GM12878 (cell line): Measurements from ENCODE around the gene CDC6. TPM values are rescaled to one million over a fixed set of nuclear protein-coding genes. Genes with fewer than 3 reads are reported as not detected.
A peak's percentile ranks its signal among the peaks of the same experiment; 100 is the strongest.
"Not testable (repeated sequence)": the region's sequence is repeated elsewhere in the genome, so short reads cannot be mapped to it uniquely, and the experiment has no call there.

Source experiments
- ATAC-seq: fragments of 200-7000 bp; cut with Tn5 transposase; 3 replicates; pipeline ENCODE4 v1.9.1; 2020; ENCODE audit warnings: mild to moderate bottlenecking, moderate library complexity
- BruUV-seq: library from RNA; stranded (reverse); fragments of 400-500 nt; replicated peaks from 2 replicates; lab custom pipeline; 2021; lab: Mats Ljungman, UMichigan
- CTCF ChIA-PET: fragments of 300-600 bp; sonication (Branson Sonifier 250); formaldehyde crosslinking; extraction: SDS; loops from one replicate; lab custom pipeline; 2021; ENCODE audit warnings: inconsistent platforms; lab: Yijun Ruan, JAX
- POLR2A ChIA-PET: fragments of 350-600 bp; formaldehyde crosslinking; extraction: SDS; loops from one replicate; lab custom pipeline; 2021; ENCODE audit warnings: inconsistent platforms; lab: Charles Lee
- RAD21 ChIA-PET: fragments of 300-600 bp; sonication (Branson Sonifier 250); formaldehyde crosslinking; loops from one replicate; lab custom pipeline; 2023; ENCODE audit warnings: antibody characterized with exemption; ENCODE audit not compliant: unreplicated experiment; lab: Charles Lee
- SMC1A ChIA-PET: fragments of 300-600 bp; sonication (Branson Sonifier 250); formaldehyde crosslinking; loops from one replicate; lab custom pipeline; 2023; ENCODE audit not compliant: unreplicated experiment, uncharacterized antibody; lab: Charles Lee
- DNase-seq: peaks from one replicate; pipeline ENCODE4 v3.0.0-alpha.2; 2011; ENCODE audit warnings: low read depth, low spot score
- FAIRE-seq: peaks from 3 replicates; lab custom pipeline; 2011; peaks lifted over from hg19 to GRCh38; lab: Jason Lieb, UNC
- H2AFZ ChIP-seq: 2 replicates; pipeline ENCODE4 v1.6.0; 2011; ENCODE audit warnings: low read depth, low read length, control low read depth; ENCODE audit not compliant: control insufficient read depth
- H3K27ac ChIP-seq: 2 replicates; pipeline ENCODE4 v1.5.1; 2011; ENCODE audit warnings: control low read depth; ENCODE audit not compliant: control insufficient read depth, insufficient read depth
- H3K27me3 ChIP-seq, 2 experiments: replicated peaks in 1 of 2; 2 replicates each; pipeline versions ENCODE4 v1.6.0 to v1.6.1; 2011; ENCODE audit warnings: low read length in 1 of 2; ENCODE audit not compliant: control insufficient read depth in 2 of 2, insufficient read depth in 2 of 2
- H3K36me3 ChIP-seq, 2 experiments: 2 replicates each; pipeline ENCODE4 v1.5.1; 2011; ENCODE audit warnings: low read length in 1 of 2; ENCODE audit not compliant: control insufficient read depth in 2 of 2, insufficient read depth in 2 of 2
- H3K4me1 ChIP-seq: 2 replicates; pipeline ENCODE4 v1.6.1; 2011; ENCODE audit warnings: mild to moderate bottlenecking, low read length, moderate library complexity, mixed read lengths; ENCODE audit not compliant: control insufficient read depth, insufficient read depth
- H3K4me2 ChIP-seq: 2 replicates; pipeline ENCODE4 v1.6.0; 2011; ENCODE audit warnings: control low read depth; ENCODE audit not compliant: control insufficient read depth, insufficient read depth
- H3K4me3 ChIP-seq: fragments of 200-600 bp; sonication (generic); 2 replicates; pipeline ENCODE4 v1.5.1; 2016
- H3K79me2 ChIP-seq: 2 replicates; pipeline ENCODE4 v1.6.0; 2011; ENCODE audit warnings: low read length; ENCODE audit not compliant: control insufficient read depth, insufficient read depth
- H3K9ac ChIP-seq: 2 replicates; pipeline ENCODE4 v1.8.0; 2011; ENCODE audit warnings: low read length, control low read depth, mixed read lengths; ENCODE audit not compliant: control insufficient read depth, insufficient read depth
- H3K9me3 ChIP-seq: replicated peaks from 3 replicates; pipeline ENCODE4 v1.5.1; 2011; ENCODE audit warnings: mild to moderate bottlenecking, low read length; ENCODE audit not compliant: control insufficient read depth, insufficient read depth
- H4K20me1 ChIP-seq: 2 replicates; pipeline ENCODE4 v1.6.0; 2011; ENCODE audit not compliant: control insufficient read depth, insufficient read depth
- ASH2L ChIP-seq: fragments of 300-600, 200-600 bp; sonication (generic); IDR thresholded peaks from 2 replicates; pipeline ENCODE4 v1.6.1; 2017; ENCODE audit warnings: low read depth, mild to moderate bottlenecking, borderline replicate concordance
- ATF7 ChIP-seq: fragments of 450-650 bp; IDR thresholded peaks from 2 replicates; pipeline ENCODE4 v1.6.1; 2016; ENCODE audit warnings: low read depth, mild to moderate bottlenecking
- CHD2 ChIP-seq: IDR thresholded peaks from 2 replicates; pipeline ENCODE4 v1.6.1; 2011; ENCODE audit warnings: low read depth, low read length, improper control_type of control experiment, borderline replicate concordance
- EED ChIP-seq: sonication (generic); IDR thresholded peaks from 2 replicates; pipeline ENCODE4 v1.6.1; 2016; ENCODE audit warnings: antibody characterized with exemption, low read depth
- RB1 ChIP-seq: fragments of 450-650 bp; formaldehyde crosslinking; IDR thresholded peaks from 2 replicates; pipeline ENCODE4 v1.6.1; 2017; ENCODE audit warnings: mild to moderate bottlenecking, borderline replicate concordance
- SREBF2 ChIP-seq: IDR thresholded peaks from 2 replicates; pipeline ENCODE4 v1.6.1; 2012; ENCODE audit warnings: mild to moderate bottlenecking, low read length
- WGBS: methylation state at CpG from one replicate; pipeline ENCODE4 v1.1.6; 2016; ENCODE audit warnings: low lambda C conversion rate; ENCODE audit not compliant: insufficient replicate concordance, insufficient coverage; ENCODE audit errors: missing lambda C conversion rate; 5-methylcytosine and 5-hydroxymethylcytosine counted together
- in situ Hi-C: fragments of 300-500 bp; cut with MboI; formaldehyde crosslinking; loops from 9 replicates; pipeline ENCODE4 v1.14.3; 2018; ENCODE audit warnings: mixed read lengths
- intact Hi-C: fragments of 100-400 bp; cut with micrococcal nuclease; formaldehyde crosslinking; loops from one replicate; pipeline ENCODE4 v1.14.2; 2022; ENCODE audit not compliant: unreplicated experiment
- polyA plus RNA-seq, 11 experiments: library from polyadenylated mRNA; depleted of rRNA in 4 of 11; unstranded in 6 of 11; stranded (reverse) in 5 of 11; fragments of >200 nt; fragmentation: Nextera tagmentation in 4 of 11; fragmentation: Illumina TruSeq in 1 of 11; extraction: Ambion mirVana in 4 of 11; extraction: Trizol in 1 of 11; gene quantifications; 1 replicate in 1 of 11; 2 replicates in 10 of 11; pipeline versions ENCODE4 v1.2.1 to v1.2.3, GENCODE V29; 2011 to 2016; ENCODE audit warnings: inconsistent platforms in 2 of 11, missing spikeins in 2 of 11, low read depth in 1 of 11
- total RNA-seq, 4 experiments: library from RNA; depleted of rRNA in 3 of 4; stranded (reverse); fragments of >200 nt in 3 of 4; fragmentation: Illumina TruSeq in 1 of 4; extraction: Trizol in 1 of 4; gene quantifications; 2 replicates each; pipeline versions ENCODE4 v1.2.1 to v1.2.3, GENCODE V29; 2013 to 2021
- TF ChIP-seq, protein P1 (sequence below): IDR thresholded peaks from 2 replicates; pipeline ENCODE4 v1.6.1; 2012; ENCODE audit warnings: low read depth, low read length, improper control_type of control experiment

CDC6 gene
- total and polyA plus RNA-seq, 10 of the 15 experiments (the other 5 are each of a cell fraction or from before 2014, with no cell fraction given): 13.3 to 60.9 (median 47.6) TPM

- H3K36me3 ChIP-seq: peaks cover 4 to 11% of the 10 kb centered on the region in 2 experiments
- TF ChIP-seq ASH2L: no peak
- TF ChIP-seq CHD2: no peak
- no peak for TF ChIP-seq ATF7
- TF ChIP-seq, protein P1, sequence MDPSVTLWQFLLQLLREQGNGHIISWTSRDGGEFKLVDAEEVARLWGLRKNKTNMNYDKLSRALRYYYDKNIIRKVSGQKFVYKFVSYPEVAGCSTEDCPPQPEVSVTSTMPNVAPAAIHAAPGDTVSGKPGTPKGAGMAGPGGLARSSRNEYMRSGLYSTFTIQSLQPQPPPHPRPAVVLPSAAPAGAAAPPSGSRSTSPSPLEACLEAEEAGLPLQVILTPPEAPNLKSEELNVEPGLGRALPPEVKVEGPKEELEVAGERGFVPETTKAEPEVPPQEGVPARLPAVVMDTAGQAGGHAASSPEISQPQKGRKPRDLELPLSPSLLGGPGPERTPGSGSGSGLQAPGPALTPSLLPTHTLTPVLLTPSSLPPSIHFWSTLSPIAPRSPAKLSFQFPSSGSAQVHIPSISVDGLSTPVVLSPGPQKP: no peak
- no peak for TF ChIP-seq EED
- no peak for TF ChIP-seq RB1
- TF ChIP-seq SREBF2: no peak
- no peaks in the 10 kb centered on the region for H3K27me3 ChIP-seq
- in situ Hi-C loops: loop anchor here (5.0 kb wide), 1 partner anchor 48 kb away; no protein-coding TSS in a partner anchor
- FAIRE-seq (no peak), ATAC-seq (no peak), DNase-seq (no peak)
- H3K9me3 ChIP-seq: no peaks in the 10 kb centered on the region
- H3K4me1 ChIP-seq: peaks cover 13% of the 10 kb centered on the region
- SMC1A ChIA-PET: interaction anchor here (0.8 to 11.2 kb wide), 19 partner anchors 9 to 229 kb away, joined by 3 to 172 read pairs (median 5); partner anchors contain the start of gene WIPF2
- POLR2A ChIA-PET: interaction anchor here (0.5 to 1.6 kb wide), 6 partner anchors 10 to 228 kb away, joined by 3 to 5 read pairs (median 4); no protein-coding TSS in a partner anchor
- CTCF ChIA-PET: interaction anchor here (0.6 to 10.6 kb wide), 30 partner anchors 8 to 1359 kb away, joined by 3 to 311 read pairs (median 5); partner anchors contain the start of genes CDC6, GJD3 and TOP2A
- RAD21 ChIA-PET: interaction anchor here (0.8 to 18.7 kb wide), 18 partner anchors 8 to 245 kb away, joined by 3 to 271 read pairs (median 6); partner anchors contain the start of gene TOP2A
- BruUV-seq: TSS peak; percentile 37
- WGBS: 99% methylated on average over 5 of the region's 5 CpGs
- no peak overlapping the region for H3K9ac ChIP-seq
- no peaks in the 10 kb centered on the region; the same call in 1 of the 2 replicates for H3K79me2 ChIP-seq
- no peak overlapping the region for H3K27ac ChIP-seq
- no peaks in the 10 kb centered on the region for H4K20me1 ChIP-seq
- intact Hi-C loops: loop anchor here (1.0 to 5.0 kb wide), 2 partner anchors 51 to 228 kb away; no protein-coding TSS in a partner anchor
- H3K4me3 ChIP-seq: no peak overlapping the region
- no peak overlapping the region for H3K4me2 ChIP-seq
- H2AFZ ChIP-seq: no peak overlapping the region
Observed at GRCh38 chr17:40303708-40304551, 16.3 kb downstream of the CDC6 start.

GRCh38 chr17:40304552-40304863 is 16.8 kb downstream of the CDC6 start:
- RAD21 ChIA-PET: interaction anchor here (1.1 to 18.7 kb wide), 8 partner anchors 13 to 244 kb away, joined by 3 to 271 read pairs (median 6); no protein-coding TSS in a partner anchor
- in situ Hi-C loops (loop anchor here (5.0 kb wide), 1 partner anchor 48 kb away; no protein-coding TSS in a partner anchor), intact Hi-C loops (loop anchor here (5.0 kb wide), 1 partner anchor 228 kb away; no protein-coding TSS in a partner anchor)
- H3K27me3 ChIP-seq, H3K4me2 ChIP-seq, H2AFZ ChIP-seq, DNase-seq, H3K27ac ChIP-seq, H4K20me1 ChIP-seq, FAIRE-seq, ATAC-seq, H3K9me3 ChIP-seq, BruUV-seq, H3K4me3 ChIP-seq, H3K79me2 ChIP-seq, H3K9ac ChIP-seq: not testable (repeated sequence)
- CTCF ChIA-PET: interaction anchor here (0.6 to 10.6 kb wide), 16 partner anchors 8 to 1359 kb away, joined by 3 to 311 read pairs (median 12); partner anchors contain the start of genes CDC6 and TOP2A
- H3K36me3 ChIP-seq: peaks cover 4 to 11% of the 10 kb centered on the region in 2 experiments
- SMC1A ChIA-PET: interaction anchor here (0.8 to 11.2 kb wide), 10 partner anchors 10 to 192 kb away, joined by 3 to 172 read pairs (median 5); no protein-coding TSS in a partner anchor
- 98% methylated on average over 5 of the region's 5 CpGs for WGBS
- POLR2A ChIA-PET: interaction anchor here (0.6 to 0.9 kb wide), 2 partner anchors 49 to 57 kb away, joined by 3 to 4 read pairs; no protein-coding TSS in a partner anchor
- peaks cover 17% of the 10 kb centered on the region for H3K4me1 ChIP-seq
